Activated CD8-positive, alpha-beta memory T cell treated with anti-CD3 and anti-CD28 coated beads for 36 hours (primary cell): ENCODE results near the gene AOAH. TPM values are rescaled to one million over a fixed set of nuclear protein-coding genes. Genes with fewer than 3 reads are reported as not detected.
"Not testable (repeated sequence)": the region's sequence is repeated elsewhere in the genome, so short reads cannot be mapped to it uniquely, and the experiment has no call there.

Experiments
- CTCF ChIA-PET: fragments of 350-600 bp; sonication (Branson Sonifier 250); formaldehyde crosslinking; loops from one replicate; lab custom pipeline; 2021; ENCODE audit warnings: antibody characterized with exemption; lab: Charles Lee
- POLR2A ChIA-PET: fragments of 350-600 bp; sonication (Branson Sonifier 250); formaldehyde crosslinking; loops from one replicate; lab custom pipeline; 2021; ENCODE audit warnings: antibody characterized with exemption; lab: Charles Lee
- total RNA-seq, 2 experiments: library from RNA; stranded (reverse); gene quantifications; one replicate each; pipeline ENCODE4 v1.2.3, GENCODE V29; 2021

AOAH gene
- total RNA-seq, 2 experiments from 2014 or later, result 17.4 to 22.5 TPM

DNA sequence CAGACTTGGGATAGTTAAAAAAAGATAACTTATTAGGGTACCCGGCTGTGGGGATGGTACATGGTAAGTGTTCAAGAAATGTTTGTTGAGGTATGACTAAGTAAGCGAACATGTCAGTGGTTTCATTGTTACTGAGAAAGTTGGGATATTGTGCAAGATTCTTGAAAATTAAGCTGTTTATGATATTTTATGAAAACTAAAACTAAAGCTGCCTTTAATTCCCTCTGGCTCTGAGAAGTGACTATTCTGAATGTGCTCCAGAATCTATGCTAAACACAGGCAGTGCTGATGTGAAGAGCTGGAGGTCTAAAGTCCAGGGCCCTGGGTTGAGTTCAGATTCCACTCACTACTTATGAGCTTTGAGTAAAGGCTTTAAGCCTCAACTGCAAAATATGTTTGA is 72.9 kb downstream of the AOAH start:
- ChIA-PET POLR2A (interaction anchor here (0.7 kb wide), 1 partner anchor 177 kb away, joined by 3 read pairs; no protein-coding TSS in a partner anchor), CTCF (interaction anchor here (0.9 kb wide), 1 partner anchor 20 kb away, joined by 3 read pairs; no protein-coding TSS in a partner anchor)

DNA sequence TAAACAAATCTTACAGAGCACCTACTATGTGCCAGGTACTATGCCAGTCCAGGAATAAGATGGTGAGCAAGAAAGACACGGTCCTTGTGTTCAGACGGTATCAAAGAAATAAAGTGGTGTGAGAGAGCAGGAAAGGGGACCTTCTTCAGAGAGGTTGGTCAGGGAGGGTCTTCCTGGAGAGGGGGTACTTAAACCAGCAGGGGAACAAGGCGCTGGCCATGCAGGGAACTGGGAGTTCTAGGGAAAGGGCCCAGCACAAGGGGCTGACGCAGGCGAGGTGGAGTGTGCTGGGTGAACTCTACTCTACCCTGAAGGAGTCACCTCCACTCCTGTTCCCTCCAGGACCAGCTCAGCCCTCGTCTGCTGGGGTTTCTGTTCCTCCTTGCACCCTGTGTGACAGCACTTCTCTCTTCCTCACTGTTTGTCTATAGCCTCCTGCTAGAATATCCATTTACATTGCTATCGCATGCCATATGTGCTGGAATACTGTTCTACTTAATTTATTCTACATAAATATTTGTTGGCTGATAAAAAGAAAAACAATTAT is 73.5 kb downstream of the AOAH start:
- POLR2A ChIA-PET, result no interaction called here

DNA sequence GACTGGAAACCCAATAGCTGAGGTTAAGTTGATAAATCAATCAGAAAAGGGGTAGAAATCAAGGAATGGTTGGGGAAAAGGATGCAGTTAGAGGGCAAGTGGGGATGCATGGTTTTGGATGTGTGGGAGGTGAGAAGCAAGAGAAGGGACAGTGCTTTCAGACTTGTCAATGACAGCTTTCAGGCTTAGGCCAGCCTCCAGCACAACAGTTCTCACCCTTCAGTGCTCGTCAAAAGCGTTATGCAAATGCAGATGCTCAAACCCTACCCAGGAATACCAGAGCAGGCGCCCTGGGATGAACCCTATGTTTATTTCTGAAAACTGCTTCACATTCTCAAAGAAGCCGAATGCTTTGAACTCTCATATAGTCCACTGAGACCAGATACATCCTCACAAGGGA is 74.0 kb downstream of the AOAH start:
- CTCF ChIA-PET, result no interaction called here

More for the DNA sequence above, 73.5 kb downstream of the AOAH start:
- CTCF ChIA-PET, result no interaction called here

DNA sequence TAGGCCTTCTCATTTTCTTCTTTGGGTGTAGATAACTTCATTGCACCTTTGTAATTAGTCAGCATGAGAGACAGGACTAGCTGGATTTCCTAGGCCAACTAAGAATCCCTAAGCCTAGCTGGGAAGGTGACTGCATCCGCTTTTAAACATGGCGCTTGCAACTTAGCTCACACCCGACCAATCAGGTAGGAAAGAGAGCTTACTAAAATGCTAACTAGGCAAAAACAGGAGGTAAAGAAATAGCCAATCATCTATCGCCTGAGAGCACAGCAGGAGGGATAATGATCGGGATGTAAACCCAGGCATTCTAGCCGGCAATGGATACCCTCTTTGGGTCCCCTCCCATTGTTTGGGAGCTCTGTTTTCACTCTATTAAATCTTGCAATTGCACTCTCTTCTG is 75.0 kb downstream of the AOAH start:
- POLR2A ChIA-PET, CTCF ChIA-PET: not testable (repeated sequence)

More for the DNA sequence above, 74.0 kb downstream of the AOAH start:
- POLR2A ChIA-PET, result no interaction called here

DNA sequence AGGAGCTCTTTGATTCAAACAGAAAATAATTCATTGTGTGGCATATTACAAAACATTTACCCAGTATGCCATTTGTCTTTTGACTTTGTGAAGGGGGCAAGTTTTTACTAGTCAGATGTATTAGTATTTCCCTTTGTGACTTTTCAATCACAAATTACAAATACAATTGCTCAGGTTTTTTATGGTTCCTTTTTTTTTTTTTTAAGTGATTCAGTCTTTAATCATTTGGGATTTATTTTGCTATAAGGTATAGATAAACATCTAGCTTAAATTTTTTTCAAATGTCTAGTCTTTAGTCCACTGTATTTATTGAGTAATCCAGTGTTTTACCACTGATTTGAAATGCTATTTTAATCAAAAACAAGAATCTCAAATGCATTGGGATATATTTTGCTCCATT is 75.9 kb downstream of the AOAH start:
- ChIA-PET POLR2A (no interaction called here), CTCF (interaction anchor here (0.7 kb wide), 1 partner anchor 150 kb away, joined by 3 read pairs; no protein-coding TSS in a partner anchor)

DNA sequence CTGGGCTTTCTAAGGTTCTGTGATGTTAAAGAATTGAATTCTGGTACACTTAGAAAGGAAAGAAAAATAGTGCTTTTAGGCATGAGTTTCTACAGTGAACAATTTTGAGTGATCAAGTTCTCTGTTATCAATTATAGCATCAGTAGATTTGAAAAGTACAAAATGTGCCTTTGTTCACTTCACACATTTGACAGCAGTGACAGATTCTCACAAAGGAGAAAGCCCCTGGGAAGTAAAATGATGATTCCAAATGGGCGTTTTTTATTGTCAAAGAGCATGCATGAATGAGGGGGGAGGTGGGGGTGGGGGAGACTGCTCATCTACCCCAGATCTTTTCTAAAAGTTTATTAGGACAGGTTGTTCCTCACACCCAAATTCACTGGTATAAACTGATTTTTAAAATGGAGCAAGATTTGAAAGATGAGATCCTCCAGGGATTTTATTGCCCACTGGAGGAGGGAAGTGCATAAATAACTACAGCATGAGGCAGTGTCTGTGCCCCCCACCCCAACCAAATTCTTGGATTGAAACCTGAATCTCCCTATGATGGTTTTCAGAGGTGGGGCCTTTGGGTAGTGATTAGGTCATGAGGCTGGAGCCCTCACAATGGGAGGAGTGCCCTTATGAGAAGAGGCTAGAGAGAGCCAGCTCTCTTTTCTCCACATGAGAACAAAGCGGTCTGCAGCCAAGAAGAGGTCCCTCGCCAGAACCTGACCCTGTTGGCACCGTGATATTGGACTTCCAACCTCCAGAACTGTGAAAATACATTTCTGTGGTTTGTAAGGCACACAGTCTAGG is 79.5 kb downstream of the AOAH start:
- POLR2A ChIA-PET, result no interaction called here

DNA sequence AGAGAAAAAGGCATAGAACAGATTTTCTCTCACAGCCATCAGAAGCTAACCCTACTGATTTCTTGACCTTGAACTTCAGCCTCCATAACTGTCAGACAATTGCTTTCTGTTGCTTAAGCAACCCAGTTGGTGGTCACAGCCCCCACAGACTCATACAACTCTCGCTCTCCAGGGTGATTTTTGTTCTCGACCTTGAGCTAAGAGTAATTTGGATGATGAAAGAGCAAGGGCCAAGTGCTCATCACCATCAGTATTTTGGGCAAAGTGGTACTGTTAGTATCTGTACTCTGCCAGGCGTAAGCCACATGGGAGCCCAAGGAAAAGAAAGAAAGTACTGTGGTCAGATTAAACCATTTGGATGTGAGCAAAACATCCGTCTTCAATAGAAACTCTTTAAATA is 81.9 kb downstream of the AOAH start:
- ChIA-PET CTCF (no interaction called here), POLR2A (no interaction called here)

More for the DNA sequence above, 79.5 kb downstream of the AOAH start:
- CTCF ChIA-PET, result no interaction called here

DNA sequence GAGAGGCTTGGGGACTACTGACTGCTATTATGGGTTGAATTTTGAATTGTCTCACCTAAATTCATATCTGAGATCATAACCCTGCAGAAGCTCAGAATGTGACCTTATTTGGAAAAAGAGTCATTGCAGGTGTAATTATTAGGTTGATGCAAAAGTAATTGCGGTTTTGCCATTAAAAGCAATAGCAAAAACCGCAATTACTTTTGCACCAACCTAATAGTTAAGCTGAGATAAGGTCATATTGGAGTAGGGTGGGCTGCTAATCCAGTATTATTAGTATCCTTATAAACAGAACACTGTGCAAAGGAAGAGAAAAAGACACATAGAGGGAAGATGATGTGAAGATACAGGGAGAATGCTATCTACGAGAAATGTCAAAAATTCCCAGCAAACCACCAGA is 82.3 kb downstream of the AOAH start:
- CTCF ChIA-PET, result no interaction called here
- POLR2A ChIA-PET, result no interaction called here

DNA sequence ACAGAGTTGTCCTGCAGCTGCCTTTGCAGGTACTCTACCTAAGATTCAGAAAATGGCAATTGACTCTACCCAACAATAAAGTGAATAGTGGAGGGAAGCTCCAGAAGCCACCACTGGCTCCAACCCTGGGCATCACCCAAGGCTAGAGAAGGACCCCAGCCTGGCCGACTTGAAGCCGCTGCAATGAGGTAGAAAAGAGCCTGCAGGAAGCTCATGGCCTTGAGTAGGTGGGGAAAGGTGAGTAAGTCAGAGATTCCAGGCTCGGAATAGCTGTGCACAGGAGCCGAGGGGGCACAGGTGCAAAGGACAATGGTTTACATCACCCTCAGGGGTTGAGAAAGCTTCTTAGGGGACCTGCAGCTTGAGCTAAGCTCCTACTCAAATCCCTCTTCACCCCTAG is 83.6 kb downstream of the AOAH start:
- POLR2A ChIA-PET, result no interaction called here
- CTCF ChIA-PET, result no interaction called here

DNA sequence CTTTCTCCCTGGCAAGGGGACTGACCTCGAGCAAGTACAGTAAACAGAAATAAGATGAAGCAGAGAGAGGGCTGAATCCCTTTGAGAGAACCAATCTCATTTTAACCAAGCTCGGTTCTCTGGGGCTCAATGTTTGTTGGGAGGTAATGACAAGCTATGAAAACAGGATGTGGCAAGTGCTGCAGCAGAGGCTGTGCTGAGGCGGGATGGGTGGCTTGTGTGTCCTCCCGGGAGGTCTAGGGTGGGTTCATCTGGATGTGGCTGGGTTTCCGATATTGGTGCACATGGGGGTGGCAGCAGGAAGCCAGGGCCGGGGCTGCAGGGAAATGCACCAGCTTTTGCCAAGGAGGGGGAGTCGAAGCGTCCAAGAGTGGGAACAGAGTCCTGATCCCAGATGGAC is 84.5 kb downstream of the AOAH start:
- ChIA-PET CTCF (no interaction called here), POLR2A (no interaction called here)

DNA sequence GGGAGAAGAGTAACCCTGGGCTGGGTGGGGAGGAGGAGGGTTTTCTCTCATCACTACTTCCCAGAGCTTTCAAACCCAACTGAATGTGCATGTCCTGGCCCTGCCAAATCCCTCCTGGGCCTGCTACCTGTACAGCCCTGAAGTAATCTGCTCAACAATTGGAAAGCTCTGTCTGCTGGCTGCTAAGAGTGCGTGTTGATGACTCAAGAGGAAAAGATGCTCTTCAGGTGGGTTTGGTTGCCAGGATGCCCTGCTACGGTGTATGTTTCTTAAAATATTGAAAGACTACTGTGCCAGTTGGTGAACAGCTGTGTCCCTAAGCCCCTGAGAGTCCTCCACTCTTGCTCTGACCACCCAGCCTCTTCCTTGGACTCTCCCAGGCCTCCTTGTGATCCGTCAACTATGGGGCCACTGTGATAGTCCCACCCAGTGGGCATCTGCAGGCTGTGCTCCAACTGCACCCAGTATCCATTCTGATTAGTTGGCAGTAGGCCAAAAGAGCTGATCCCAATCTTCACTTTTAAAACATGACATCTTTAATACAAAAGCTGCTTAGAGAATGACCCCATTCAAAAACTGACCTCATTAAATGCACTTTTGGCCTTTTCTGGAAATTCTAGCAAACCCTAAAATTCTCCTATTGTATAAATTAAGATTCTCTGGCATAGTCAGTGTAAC is 85.6 kb downstream of the AOAH start:
- ChIA-PET POLR2A (no interaction called here), CTCF (interaction anchor here (0.6 to 1.2 kb wide), 2 partner anchors 17 to 145 kb away, joined by 3 read pairs; no protein-coding TSS in a partner anchor)

DNA sequence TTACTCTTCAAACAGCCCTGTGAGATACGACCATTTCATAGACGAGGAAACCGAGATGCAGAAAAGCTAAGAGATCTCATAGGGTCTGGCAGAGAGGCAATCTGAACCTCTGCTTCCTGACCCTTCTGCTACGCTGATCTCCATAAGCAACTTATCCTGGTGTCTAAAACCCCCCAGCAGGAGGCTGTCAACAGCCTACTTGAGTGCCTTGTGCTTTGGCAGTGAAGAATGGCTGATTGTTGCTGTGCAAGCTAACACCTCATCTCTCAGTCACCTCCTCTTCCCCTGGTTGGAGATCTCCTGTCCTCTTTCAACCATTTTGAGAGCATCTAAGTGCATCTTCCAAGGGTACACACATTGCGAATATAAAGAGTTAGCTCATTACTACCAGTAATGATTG is 86.2 kb downstream of the AOAH start:
- ChIA-PET POLR2A (no interaction called here), CTCF (interaction anchor here (0.6 to 1.2 kb wide), 2 partner anchors 18 to 144 kb away, joined by 3 read pairs; no protein-coding TSS in a partner anchor)

DNA sequence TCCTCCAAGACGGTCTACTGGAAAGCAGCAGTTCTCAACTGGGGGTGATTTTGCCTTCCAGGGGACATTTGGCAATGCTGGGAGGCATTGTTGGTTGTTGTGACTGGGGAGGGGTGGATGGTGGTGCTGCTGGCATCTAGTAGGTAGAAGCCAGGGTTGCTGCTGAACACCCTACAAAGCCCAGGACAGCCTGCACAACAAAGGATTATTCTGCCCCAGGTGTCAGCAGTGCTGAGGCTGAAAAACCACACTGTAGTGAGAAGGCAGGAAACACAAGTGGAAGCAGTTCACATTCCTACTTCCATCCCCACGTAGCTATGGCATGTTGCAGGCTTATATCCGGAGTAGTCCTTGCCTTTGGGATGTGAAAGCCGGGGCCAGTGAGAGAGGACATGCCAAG is 86.9 kb downstream of the AOAH start:
- ChIA-PET POLR2A (no interaction called here), CTCF (interaction anchor here (1.2 kb wide), 1 partner anchor 144 kb away, joined by 3 read pairs; no protein-coding TSS in a partner anchor)

DNA sequence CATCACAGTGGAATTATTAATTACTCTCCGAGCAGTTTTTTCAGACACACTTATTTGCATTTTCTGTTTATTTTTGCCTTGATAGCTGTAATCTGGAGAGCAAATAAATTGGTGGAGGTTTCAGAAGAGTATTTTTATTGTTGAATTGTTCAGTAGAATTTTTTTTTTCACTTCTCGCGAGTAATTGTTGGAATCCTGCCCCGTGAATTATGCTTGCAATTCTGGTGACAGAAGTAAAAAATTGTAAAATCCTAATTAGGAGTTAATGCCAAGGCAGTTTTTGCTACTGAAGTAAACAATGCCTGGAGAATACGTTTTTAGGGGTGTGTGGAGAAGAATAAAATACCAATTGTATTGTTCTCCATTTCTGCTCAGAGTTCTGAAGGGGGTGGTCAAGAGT is 88.2 kb downstream of the AOAH start:
- CTCF ChIA-PET, result no interaction called here
- POLR2A ChIA-PET, result no interaction called here

DNA sequence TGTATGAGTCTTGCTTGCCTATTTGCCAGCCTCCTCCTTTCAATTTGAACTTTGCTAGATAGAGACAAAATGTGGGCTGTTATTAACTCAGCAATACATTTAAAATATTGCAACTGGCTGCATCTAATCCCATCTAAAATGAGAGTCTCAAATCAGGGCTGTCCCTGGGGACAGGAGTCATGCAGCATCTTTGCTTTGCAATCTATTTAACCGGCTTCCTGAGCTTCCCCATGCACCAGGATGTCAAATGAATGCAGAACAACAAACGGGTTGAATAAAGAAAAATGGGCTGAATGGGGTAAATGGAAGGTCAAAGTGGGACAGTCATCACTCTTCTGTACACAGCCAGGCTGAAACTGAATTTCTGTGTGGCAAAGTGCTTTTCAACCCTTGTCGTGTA is 89.2 kb downstream of the AOAH start:
- ChIA-PET POLR2A (no interaction called here), CTCF (no interaction called here)

DNA sequence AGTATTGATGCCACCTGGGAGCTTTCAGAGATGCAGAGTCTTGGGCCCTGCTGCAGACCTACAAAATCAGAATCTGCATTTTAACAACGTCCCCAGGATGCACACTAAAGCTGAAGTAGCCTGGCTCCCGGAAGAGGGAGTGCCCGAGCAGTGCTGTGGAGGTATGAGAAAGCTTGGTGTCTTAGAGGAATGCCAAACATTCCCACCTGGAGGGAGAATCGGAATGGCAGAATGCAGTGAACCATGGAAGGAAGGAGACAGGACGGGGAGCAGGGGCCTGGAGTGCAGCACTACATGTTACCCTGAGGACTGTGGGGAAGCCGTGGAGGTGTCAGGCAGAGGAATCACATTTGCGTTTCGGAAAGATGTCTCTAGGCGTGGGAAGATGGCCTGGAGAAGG is 90.9 kb downstream of the AOAH start:
- POLR2A ChIA-PET, result no interaction called here
- CTCF ChIA-PET, result no interaction called here

DNA sequence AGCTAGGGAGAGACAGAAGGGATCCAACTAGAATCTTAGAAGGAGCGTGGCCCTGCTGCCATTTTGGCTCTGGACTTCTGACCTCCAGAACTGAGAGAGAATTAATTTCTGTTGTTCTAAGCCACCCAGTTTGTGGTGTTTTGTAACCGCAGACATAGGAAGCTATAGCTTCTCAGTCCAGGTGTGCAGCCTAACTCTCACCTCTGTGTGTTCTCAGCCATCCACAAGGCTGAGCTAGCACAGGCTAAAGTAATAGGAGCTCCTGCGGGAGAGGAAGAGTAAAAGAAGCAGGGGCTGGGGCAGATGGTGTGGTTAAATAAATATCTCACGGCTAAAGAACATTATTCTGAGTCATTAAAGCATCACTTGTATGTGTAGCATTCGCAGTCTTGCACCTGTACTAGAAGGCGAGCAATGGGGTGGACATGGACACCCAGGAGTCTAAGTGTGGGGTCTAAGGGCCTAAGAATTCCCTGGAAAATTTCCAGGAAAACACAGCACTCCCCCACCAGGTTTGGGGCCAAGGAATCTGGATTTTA is 94.1 kb downstream of the AOAH start:
- ChIA-PET POLR2A (no interaction called here), CTCF (no interaction called here)

DNA sequence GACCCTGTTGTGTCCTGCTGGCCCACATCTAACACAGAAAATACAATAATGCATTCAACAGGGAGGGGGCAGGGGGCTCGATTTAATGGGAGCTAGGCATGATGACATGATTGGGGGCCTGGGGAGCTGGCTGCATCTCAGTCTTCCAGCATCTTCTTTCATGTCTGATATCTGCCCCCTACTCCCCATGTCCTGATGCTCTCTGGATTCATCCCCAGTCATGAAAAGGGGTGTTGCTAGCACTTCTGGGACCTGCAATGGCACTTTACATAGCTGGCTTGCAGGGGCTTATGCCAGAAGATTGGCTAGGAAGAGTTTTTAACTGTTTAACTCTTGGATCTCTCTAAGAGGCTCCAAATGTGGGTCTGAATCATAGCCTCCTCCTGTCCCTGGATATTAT is 94.9 kb downstream of the AOAH start:
- POLR2A ChIA-PET, result no interaction called here
- CTCF ChIA-PET, result no interaction called here

DNA sequence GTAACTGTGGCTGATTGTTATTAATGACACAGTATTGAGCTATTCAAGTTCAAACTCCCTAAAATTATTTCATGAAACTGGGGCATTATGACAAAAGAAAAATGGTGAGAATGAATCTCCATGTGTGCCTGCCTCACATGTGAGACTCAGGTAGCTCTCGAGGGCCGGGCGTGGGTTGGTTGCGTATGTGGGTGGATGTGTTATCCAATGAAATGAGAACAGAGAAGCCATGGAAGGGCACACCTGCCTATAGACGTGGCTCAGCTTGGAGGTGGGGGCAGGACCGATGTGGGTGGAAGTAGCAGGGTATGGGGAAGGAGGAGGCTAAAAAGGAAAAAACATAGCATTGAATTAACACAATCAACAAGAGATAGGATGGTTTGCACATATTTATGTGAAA is 96.5 kb downstream of the AOAH start:
- ChIA-PET CTCF (no interaction called here), POLR2A (no interaction called here)

DNA sequence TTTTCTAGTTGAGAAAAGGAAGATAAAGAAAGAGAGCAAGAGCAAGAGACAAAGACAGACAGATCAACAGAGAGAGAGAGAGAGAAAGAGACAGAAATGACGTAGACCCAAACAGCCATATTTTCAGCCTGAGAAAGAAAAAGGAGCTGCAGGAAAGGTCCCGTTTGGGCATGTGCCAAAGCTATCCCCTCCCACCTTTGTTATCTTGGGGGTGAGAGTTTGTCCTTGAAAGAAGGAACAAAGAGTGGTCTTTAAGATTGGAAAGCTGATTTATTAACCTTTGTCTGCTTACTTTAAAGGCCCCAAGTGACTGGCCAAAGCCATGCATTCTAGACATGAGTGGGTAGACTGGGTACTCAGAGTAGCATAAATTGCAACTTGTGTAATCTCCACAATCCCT is 98.2 kb downstream of the AOAH start:
- ChIA-PET CTCF (no interaction called here), POLR2A (interaction anchor here (0.6 kb wide), 1 partner anchor 24 kb away, joined by 3 read pairs; no protein-coding TSS in a partner anchor)
